ENCODE results near the gene LILRA6. TPM values are rescaled to one million over a fixed set of nuclear protein-coding genes. Genes with fewer than 3 reads are reported as not detected.
A peak's percentile ranks its signal among the peaks of the same experiment; 100 is the strongest.
"Not testable (repeated sequence)": the region's sequence is repeated elsewhere in the genome, so short reads cannot be mapped to it uniquely, and the experiment has no call there.

Gene LILRA6
- total RNA-seq (2014; rRNA removed; shearing (Covaris generic)): not detected in 2 replicates

- DNase-seq (ENCODE audit: low read depth in 1 of 2, low spot score in 2 of 2): peak in 1 of 2 experiments; percentile 2
- not testable (repeated sequence) for H3K9me3 ChIP-seq (replicated peaks); H3K4me3 ChIP-seq; H3K4me1 ChIP-seq (replicated peaks); H3K36me3 ChIP-seq; H3K27me3 ChIP-seq (replicated peaks); H3K27ac ChIP-seq
Observed at GRCh38 chr19:54242646-54243045, at the start of gene LILRA6. Gene LILRA6 (minus strand): TSS chr19:54242790.

GRCh38 chr19:54289160-54289559 lies 46.6 kb upstream of the LILRA6 start:
- not testable (repeated sequence) for H3K36me3 ChIP-seq; H3K4me3 ChIP-seq; H3K9me3 ChIP-seq (replicated peaks)

GRCh38 chr19:54287456-54287855 lies 44.9 kb upstream of the LILRA6 start:
- H3K4me3 ChIP-seq: no peak overlapping the region
- no peak for DNase-seq (ENCODE audit: low read depth in 1 of 2, low spot score in 2 of 2)
- peaks cover 5% of the 10 kb centered on the region for H3K27me3 ChIP-seq (replicated peaks)
- no peak overlapping the region for H3K27ac ChIP-seq
- H3K4me1 ChIP-seq (replicated peaks): no peaks in the 10 kb centered on the region
- no peaks in the 10 kb centered on the region for H3K9me3 ChIP-seq (replicated peaks)
- no peaks in the 10 kb centered on the region for H3K36me3 ChIP-seq

More at GRCh38 chr19:54289160-54289559, 46.6 kb upstream of the LILRA6 start:
- H3K27me3 ChIP-seq (replicated peaks); H3K4me1 ChIP-seq (replicated peaks); H3K27ac ChIP-seq; DNase-seq (ENCODE audit: low read depth in 1 of 2, low spot score in 2 of 2): not testable (repeated sequence)

GRCh38 chr19:54286283-54286682 lies 43.7 kb upstream of the LILRA6 start:
- not testable (repeated sequence) for H3K27ac ChIP-seq; H3K9me3 ChIP-seq (replicated peaks); H3K27me3 ChIP-seq (replicated peaks); H3K36me3 ChIP-seq; H3K4me1 ChIP-seq (replicated peaks); H3K4me3 ChIP-seq
- peak in 1 of 2 experiments; percentile 9 for DNase-seq (ENCODE audit: low read depth in 1 of 2, low spot score in 2 of 2)

DNA sequence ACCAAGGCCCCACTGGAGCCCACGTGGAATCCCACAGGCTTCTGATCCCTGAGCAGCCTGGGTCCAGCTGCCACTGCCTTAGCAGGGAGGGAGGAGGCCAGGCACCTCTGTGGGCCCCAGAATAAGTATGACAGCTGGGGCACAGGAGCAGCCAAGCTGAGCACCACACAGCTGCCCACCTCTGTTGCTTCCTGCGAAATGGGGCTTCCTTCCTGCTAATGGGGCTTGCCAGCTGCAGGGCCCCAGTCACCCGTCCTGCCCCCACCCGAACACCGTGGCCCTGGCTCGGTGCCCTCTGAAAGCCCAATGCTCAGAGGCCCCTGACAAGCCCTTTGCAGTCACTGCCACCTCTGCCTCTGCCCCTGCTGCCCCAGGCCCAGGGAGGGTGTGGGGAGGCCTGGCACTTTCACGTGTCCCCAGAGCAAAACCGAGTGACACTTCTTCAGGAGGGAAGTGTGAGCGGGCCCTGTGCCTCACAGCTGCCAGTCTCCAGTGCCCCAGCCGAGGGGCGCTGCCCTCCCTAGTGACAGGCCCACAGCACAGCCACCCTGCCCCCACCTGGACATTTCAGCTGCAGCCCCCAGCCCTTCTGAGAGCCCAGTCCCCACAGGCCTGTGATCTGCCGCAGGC lies 43.0 kb upstream of the LILRA6 start:
- H3K27me3 ChIP-seq (replicated peaks); H3K4me3 ChIP-seq; H3K4me1 ChIP-seq (replicated peaks); H3K27ac ChIP-seq; H3K36me3 ChIP-seq; H3K9me3 ChIP-seq (replicated peaks): not testable (repeated sequence)
- peak in 1 of 2 experiments; percentile 37 for DNase-seq (ENCODE audit: low read depth in 1 of 2, low spot score in 2 of 2)

GRCh38 chr19:54282686-54283470 lies 40.3 kb upstream of the LILRA6 start:
- H3K36me3 ChIP-seq: no peaks in the 10 kb centered on the region
- H3K27ac ChIP-seq: no peak overlapping the region
- no peak overlapping the region for H3K4me3 ChIP-seq
- peak in 1 of 2 experiments; percentile 24 for DNase-seq (ENCODE audit: low read depth in 1 of 2, low spot score in 2 of 2)
- no peaks in the 10 kb centered on the region for H3K9me3 ChIP-seq (replicated peaks)
- no peaks in the 10 kb centered on the region for H3K4me1 ChIP-seq (replicated peaks)
- H3K27me3 ChIP-seq (replicated peaks): peaks cover 5% of the 10 kb centered on the region

GRCh38 chr19:54281729-54282075 lies 39.1 kb upstream of the LILRA6 start:
- not testable (repeated sequence) for H3K4me1 ChIP-seq (replicated peaks); H3K36me3 ChIP-seq; H3K27me3 ChIP-seq (replicated peaks); H3K4me3 ChIP-seq; H3K27ac ChIP-seq; H3K9me3 ChIP-seq (replicated peaks)
- peak in 1 of 2 experiments; percentile 23 for DNase-seq (ENCODE audit: low read depth in 1 of 2, low spot score in 2 of 2)

DNA sequence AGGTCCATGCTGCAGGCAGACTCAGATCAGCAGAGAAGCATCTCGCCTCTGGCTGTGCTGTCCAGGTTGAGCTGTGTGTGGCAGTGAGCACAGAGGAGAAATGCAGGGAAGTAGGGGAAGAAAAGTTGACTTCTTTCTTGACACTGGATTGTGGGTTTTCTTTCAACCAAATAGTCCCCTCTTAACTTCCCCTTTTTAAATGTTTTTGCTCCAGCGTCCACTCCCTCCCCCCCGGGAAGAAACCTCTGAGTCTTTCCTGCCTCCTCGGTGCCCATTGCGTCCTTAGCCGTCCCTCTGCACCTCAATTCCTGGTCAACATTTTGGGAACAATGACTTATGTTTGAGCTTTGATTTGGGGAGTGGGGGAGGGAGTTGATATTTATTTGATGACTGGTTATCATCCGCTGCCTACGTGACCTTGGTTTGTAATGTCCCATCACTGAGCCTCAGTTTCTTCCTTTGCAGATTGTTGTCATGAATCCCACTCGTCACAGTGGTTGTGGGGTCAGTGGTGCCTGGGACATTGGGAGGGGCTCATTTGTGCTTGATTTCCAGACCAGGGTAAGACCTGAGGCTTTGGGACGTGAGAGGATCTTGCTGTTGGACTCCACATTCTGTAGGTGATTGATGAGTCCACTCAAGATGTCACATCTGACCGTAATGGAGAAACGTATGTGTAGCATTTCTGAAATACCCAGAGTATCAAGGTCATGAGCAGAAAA lies 38.6 kb upstream of the LILRA6 start, which contains the start of gene LILRB2:
Gene LILRB2 (minus strand): TSS at position 104 of the 722 bp plus-strand sequence. CDS start 614 bp downstream, outside the sequence.
- Histone ChIP-seq H3K4me3 (no peak within 1 kb of the TSS), H3K9me3 (replicated peaks) (no peaks in the 10 kb centered on the region), H3K36me3 (no peaks in the 10 kb centered on the region), H3K27ac (no peak within 1 kb of the TSS), H3K4me1 (replicated peaks) (no peaks in the 10 kb centered on the region), H3K27me3 (replicated peaks) (no peaks in the 10 kb centered on the region)
- peak in 1 of 2 experiments; percentile 31 for DNase-seq (ENCODE audit: low read depth in 1 of 2, low spot score in 2 of 2)

DNA sequence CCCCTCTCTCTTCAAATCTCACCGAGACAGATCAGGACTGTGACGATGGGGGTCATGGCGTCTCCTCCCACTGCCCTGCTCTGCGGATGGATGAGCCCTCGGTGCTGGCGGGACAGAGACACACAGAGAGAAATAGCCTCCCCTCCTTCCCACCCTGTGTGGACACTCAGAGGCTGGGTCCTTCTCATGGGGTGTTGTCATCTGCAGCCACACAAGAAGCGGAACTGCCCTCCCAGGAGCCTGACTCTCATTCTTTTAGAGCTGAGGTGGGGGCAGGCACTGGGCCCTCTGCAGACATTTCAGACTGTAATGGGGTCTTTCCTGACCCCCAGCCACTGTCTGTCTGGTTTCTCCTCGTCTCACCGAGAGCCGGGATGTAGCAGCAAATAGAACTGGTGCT lies 37.9 kb upstream of the LILRA6 start:
- not testable (repeated sequence) for H3K4me1 ChIP-seq (replicated peaks)

GRCh38 chr19:54280025-54280424 lies 37.4 kb upstream of the LILRA6 start:
- DNase-seq (ENCODE audit: low read depth in 1 of 2, low spot score in 2 of 2): peak in 1 of 2 experiments; percentile 21
- not testable (repeated sequence) for H3K27me3 ChIP-seq (replicated peaks); H3K36me3 ChIP-seq; H3K9me3 ChIP-seq (replicated peaks); H3K4me3 ChIP-seq; H3K27ac ChIP-seq; H3K4me1 ChIP-seq (replicated peaks)

More for the DNA sequence above, 37.9 kb upstream of the LILRA6 start:
- H3K27me3 ChIP-seq (replicated peaks); H3K27ac ChIP-seq; H3K4me3 ChIP-seq; H3K36me3 ChIP-seq; H3K9me3 ChIP-seq (replicated peaks): not testable (repeated sequence)
- peak in 1 of 2 experiments; percentile 25 for DNase-seq (ENCODE audit: low read depth in 1 of 2, low spot score in 2 of 2)

DNA sequence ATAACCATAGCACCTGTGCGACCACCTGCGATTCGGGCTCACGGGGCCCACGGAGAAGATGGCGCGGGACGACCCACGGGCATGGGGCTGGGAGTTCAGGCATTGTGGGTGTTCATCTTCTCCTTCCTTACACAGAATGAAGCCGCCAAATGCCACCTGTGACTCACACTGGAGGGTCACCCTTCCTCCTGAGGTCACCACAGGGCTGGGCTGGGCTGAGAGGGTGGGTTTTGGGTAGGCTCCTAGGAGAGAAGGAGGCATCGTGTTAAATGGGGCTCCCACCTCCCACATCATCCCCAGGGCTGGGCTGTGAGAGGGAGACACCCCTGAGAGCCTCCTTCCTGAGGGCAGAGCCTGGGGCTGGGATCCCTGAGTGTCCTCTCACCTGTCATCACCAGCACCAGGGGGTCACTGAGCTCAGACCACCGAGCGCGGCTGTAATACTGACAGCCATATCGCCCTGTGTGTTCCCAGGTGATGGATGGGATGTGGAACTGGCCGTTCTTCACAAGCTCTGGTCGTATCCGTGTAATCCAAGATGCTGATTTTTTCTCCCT lies 36.9 kb upstream of the LILRA6 start:
- no peaks in the 10 kb centered on the region for H3K4me1 ChIP-seq (replicated peaks)
- H3K9me3 ChIP-seq (replicated peaks): no peaks in the 10 kb centered on the region
- no peak overlapping the region for H3K4me3 ChIP-seq
- DNase-seq (ENCODE audit: low read depth in 1 of 2, low spot score in 2 of 2): peak in 1 of 2 experiments; percentile 38
- no peaks in the 10 kb centered on the region for H3K36me3 ChIP-seq
- H3K27me3 ChIP-seq (replicated peaks): no peaks in the 10 kb centered on the region
- no peak overlapping the region for H3K27ac ChIP-seq

DNA sequence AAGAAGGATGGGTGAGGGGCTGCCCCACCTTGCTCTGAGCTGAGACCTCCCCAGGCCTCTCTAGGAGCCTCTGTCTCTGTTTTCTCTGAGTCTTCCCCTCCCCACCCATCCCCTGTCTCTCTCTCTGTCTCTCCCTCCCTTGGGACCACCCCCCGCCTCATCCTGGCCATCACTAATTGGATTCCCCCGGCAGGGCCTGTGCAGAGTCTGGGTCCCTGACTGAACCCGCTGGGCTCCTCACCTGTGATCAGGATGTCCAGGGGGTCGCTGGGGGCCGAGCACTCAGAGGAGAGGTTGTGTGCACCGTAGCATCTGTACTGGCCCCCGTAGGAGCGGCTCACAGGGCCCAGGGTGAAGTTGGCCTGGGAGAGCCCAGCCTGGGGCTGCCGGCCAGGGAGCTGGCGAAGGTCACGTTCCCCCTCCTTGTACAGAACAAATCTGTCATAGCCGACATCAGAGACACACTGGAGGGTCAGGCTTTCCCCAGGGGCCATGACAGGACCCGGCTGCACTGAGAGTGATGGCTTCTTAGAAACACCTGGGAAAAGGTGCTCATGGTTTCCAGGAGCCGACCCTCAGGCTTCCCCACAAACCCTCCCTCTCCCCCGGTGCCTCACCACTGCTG lies 36.1 kb upstream of the LILRA6 start:
- H3K9me3 ChIP-seq (replicated peaks); H3K27me3 ChIP-seq (replicated peaks); H3K4me3 ChIP-seq; H3K27ac ChIP-seq; H3K36me3 ChIP-seq; H3K4me1 ChIP-seq (replicated peaks): not testable (repeated sequence)
- peak in 1 of 2 experiments; percentile 30 for DNase-seq (ENCODE audit: low read depth in 1 of 2, low spot score in 2 of 2)

- H3K4me3 ChIP-seq; H3K4me1 ChIP-seq (replicated peaks); H3K27ac ChIP-seq: not testable (repeated sequence)
Observed at GRCh38 chr19:54278056-54278455, 35.5 kb upstream of the LILRA6 start.

More at GRCh38 chr19:54278056-54278455, 35.5 kb upstream of the LILRA6 start:
- H3K9me3 ChIP-seq (replicated peaks); H3K27me3 ChIP-seq (replicated peaks); H3K36me3 ChIP-seq: not testable (repeated sequence)
- peak in 1 of 2 experiments; percentile 21 for DNase-seq (ENCODE audit: low read depth in 1 of 2, low spot score in 2 of 2)

Data from SJSA1 (cell line).